Iris pigment epithelial cell (primary cell): ENCODE data around the gene PSRC1.

Source experiments
- DNase-seq: peaks from one replicate; pipeline ENCODE4 v3.0.0-alpha.2; 2011; ENCODE audit warnings: low read depth

PSRC1 gene

GRCh38 chr1:109258481-109259466 lies 24.2 kb downstream of the PSRC1 start:
- no peak for DNase-seq

GRCh38 chr1:109257682-109258421 lies 25.1 kb downstream of the PSRC1 start:
- no peak for DNase-seq

- DNase-seq, result no peak
Observed at GRCh38 chr1:109256971-109257681, 25.8 kb downstream of the PSRC1 start.

- DNase-seq, result no peak
Observed at GRCh38 chr1:109256085-109256484, 26.9 kb downstream of the PSRC1 start.

GRCh38 chr1:109255678-109256077 lies 27.3 kb downstream of the PSRC1 start:
- DNase-seq, result no peak

- DNase-seq, result no peak
Observed at GRCh38 chr1:109255097-109255651, 27.8 kb downstream of the PSRC1 start.

GRCh38 chr1:109254621-109255096 lies 28.3 kb downstream of the PSRC1 start:
- no peak for DNase-seq

- peak; percentile 16 for DNase-seq
Observed at GRCh38 chr1:109253803-109254620, 28.9 kb downstream of the PSRC1 start.

GRCh38 chr1:109252893-109253802 lies 29.8 kb downstream of the PSRC1 start:
- no peak for DNase-seq

GRCh38 chr1:109252167-109252892 lies 30.6 kb downstream of the PSRC1 start:
- DNase-seq, result no peak

- no peak for DNase-seq
Observed at GRCh38 chr1:109251277-109252166, 31.4 kb downstream of the PSRC1 start.

GRCh38 chr1:109250454-109251276 lies 32.3 kb downstream of the PSRC1 start:
- DNase-seq, result no peak

- DNase-seq, result no peak
Observed at GRCh38 chr1:109249654-109250401, 33.1 kb downstream of the PSRC1 start.

- peak; percentile 58 for DNase-seq
Observed at GRCh38 chr1:109248797-109249629, 33.9 kb downstream of the PSRC1 start, which contains the start of gene CELSR2. Gene CELSR2 (plus strand): TSS chr1:109249539. CDS start chr1:109250080, 541 bp downstream.

GRCh38 chr1:109248444-109248796 lies 34.5 kb downstream of the PSRC1 start:
- no peak for DNase-seq
